Stimulated activated CD4-positive, alpha-beta T cell treated with anti-CD3 and anti-CD28 coated beads, Interleukin-12 subunit alpha, Interleukin-12 subunit beta, amount 100 ng/mL, for 48 hours (primary cell): Measurements from ENCODE around the gene ZNF407.

ENCODE experiments used
- DNase-seq, 3 donors: peaks; one replicate each; pipeline ENCODE4 v3.0.0-alpha.2; 2020; ENCODE audit warnings: low read depth in 2 of 3, low spot score in 1 of 3

Gene ZNF407

GRCh38 chr18:75111760-75112159, 514.1 kb downstream of the ZNF407 start:
- DNase-seq, result no peak

GRCh38 chr18:75112186-75113096, 514.8 kb downstream of the ZNF407 start:
- no peak for DNase-seq

GRCh38 chr18:75113455-75113854, 515.8 kb downstream of the ZNF407 start:
- no peak for DNase-seq

GRCh38 chr18:75114231-75114764, 516.6 kb downstream of the ZNF407 start:
- no peak for DNase-seq
